Mucosa of descending colon (tissue), 3 donors: ENCODE measurements around the gene ADIPOQ. TPM values are rescaled to one million over a fixed set of nuclear protein-coding genes. Genes with fewer than 3 reads are reported as not detected.
"Not testable (repeated sequence)": the region's sequence is repeated elsewhere in the genome, so short reads cannot be mapped to it uniquely, and the experiment has no call there.

ENCODE experiments used
- ATAC-seq: fragments of 200-7000 bp; cut with Tn5 transposase; one replicate; pipeline ENCODE4 v1.9.1; 2020; ENCODE audit warnings: mild to moderate bottlenecking, moderate library complexity
- DNase-seq, 3 donors: peaks; one replicate each; pipeline ENCODE4 v3.0.0-alpha.2; 2020
- H3K36me3 ChIP-seq: fragments of 200-600 bp; one replicate; pipeline ENCODE4 v1.8.0; 2021; ENCODE audit warnings: low read depth, mild to moderate bottlenecking
- H3K4me1 ChIP-seq: fragments of 200-600 bp; one replicate; pipeline ENCODE4 v1.8.0; 2021; ENCODE audit warnings: low read depth, mild to moderate bottlenecking
- H3K4me3 ChIP-seq: fragments of 200-600 bp; one replicate; pipeline ENCODE4 v1.8.0; 2021; ENCODE audit warnings: mild to moderate bottlenecking
- H3K9me3 ChIP-seq: fragments of 200-600 bp; one replicate; pipeline ENCODE4 v1.8.0; 2021; ENCODE audit warnings: mild to moderate bottlenecking
- CTCF ChIP-seq: fragments of 200-600 bp; IDR thresholded peaks from one replicate; pipeline ENCODE4 v1.8.0; 2022; ENCODE audit warnings: antibody characterized with exemption, mild to moderate bottlenecking
- intact Hi-C, 2 donors: fragments of 100-400 bp; cut with DNase I in 1 of 2; cut with micrococcal nuclease in 1 of 2; formaldehyde crosslinking; loops; one replicate each; pipeline versions ENCODE4 v1.11.0 to v1.11.1; 2022; cut with DNase I, micrococcal nuclease
- total RNA-seq, 3 donors: library from RNA; stranded (reverse); fragmentation: NEBNext Ultra II Directional in 2 of 3; extraction: Animal tissue kit (Norgen Biotek cat#: 25700) in 2 of 3; gene quantifications; one replicate each; pipeline versions ENCODE4 v1.2.1 to v1.2.4, GENCODE V29; 2021 to 2023
- donor health status: DM: no; HTN: no; CAD: no; lungs with moderate emphysema.
- donor health status: DM: no; HTN: no; CAD: no.
- donor health status: DM: no; HTN: yes; CAD: no.

The ADIPOQ gene
- total RNA-seq, 3 donors from 2014 or later, result 0.12 to 4.7 (median 1.3) TPM

DNA sequence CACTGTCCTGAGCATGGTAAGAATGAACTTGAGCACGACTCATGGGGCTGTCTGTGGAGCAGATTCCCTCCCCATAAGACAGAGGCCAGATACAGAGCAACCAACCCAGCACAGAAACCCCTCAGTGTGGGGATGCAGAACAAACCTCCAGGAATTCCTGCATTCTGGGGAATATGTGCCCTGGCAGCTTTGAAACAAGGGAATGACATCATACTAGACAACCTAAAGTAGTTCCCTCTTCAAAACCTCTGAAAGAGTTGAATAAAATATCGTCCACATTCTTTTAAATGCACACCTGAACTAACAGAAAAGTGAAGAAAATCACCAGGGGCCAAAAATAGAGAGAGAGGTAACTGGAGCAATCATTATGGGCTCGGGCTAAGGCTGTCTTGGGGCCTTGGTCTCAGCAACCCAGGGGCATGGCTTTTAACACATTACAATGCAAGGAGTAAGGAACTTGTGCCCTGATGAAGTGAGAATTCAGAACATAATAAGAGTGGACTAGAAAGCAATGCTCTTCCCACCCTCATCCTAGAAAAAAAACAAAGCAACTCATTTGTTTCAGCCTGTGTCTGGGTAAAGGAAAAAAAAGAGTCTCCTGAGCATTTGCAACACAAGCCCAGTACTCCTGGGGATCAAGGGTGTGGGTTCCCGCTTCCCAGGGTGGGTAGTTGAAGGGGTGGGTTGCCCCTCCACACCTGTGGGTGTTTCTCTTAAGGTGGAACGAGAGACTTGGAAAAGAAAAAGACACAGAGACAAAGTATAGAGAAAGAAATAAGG is 43.9 kb downstream of the ADIPOQ start:
- no peak for TF ChIP-seq CTCF
- intact Hi-C loops, result no loop called here
- ATAC-seq, result no peak

GRCh38 chr3:186887507-186887938 is 45.0 kb downstream of the ADIPOQ start:
- H3K4me1 ChIP-seq, H3K36me3 ChIP-seq, DNase-seq, H3K9me3 ChIP-seq, ATAC-seq, intact Hi-C loops, H3K4me3 ChIP-seq: not testable (repeated sequence)

More for the DNA sequence above, 43.9 kb downstream of the ADIPOQ start:
- Histone ChIP-seq H3K4me3 (no peak overlapping the region), H3K4me1 (no peaks in the 10 kb centered on the region), H3K9me3 (no peaks in the 10 kb centered on the region), H3K36me3 (no peaks in the 10 kb centered on the region)
- DNase-seq, result no peak

- ATAC-seq, result no peak
- no peaks in the 10 kb centered on the region for H3K36me3 ChIP-seq
- no peaks in the 10 kb centered on the region for H3K4me1 ChIP-seq
- DNase-seq, result no peak
- no peak for TF ChIP-seq CTCF
- no peaks in the 10 kb centered on the region for H3K9me3 ChIP-seq
- intact Hi-C loops, result no loop called here
- no peak overlapping the region for H3K4me3 ChIP-seq
Measured at GRCh38 chr3:186888569-186888968, 46.1 kb downstream of the ADIPOQ start.

GRCh38 chr3:186889698-186890097 is 47.2 kb downstream of the ADIPOQ start:
- H3K4me3 ChIP-seq, H3K9me3 ChIP-seq, DNase-seq, H3K36me3 ChIP-seq, H3K4me1 ChIP-seq, ATAC-seq, intact Hi-C loops: not testable (repeated sequence)

- H3K4me3 ChIP-seq, result no peak overlapping the region
- no peaks in the 10 kb centered on the region for H3K4me1 ChIP-seq
- intact Hi-C loops, result no loop called here
- H3K36me3 ChIP-seq, result no peaks in the 10 kb centered on the region
- ATAC-seq (no peak), DNase-seq (no peak)
- H3K9me3 ChIP-seq, result no peaks in the 10 kb centered on the region
- TF ChIP-seq CTCF, result no peak
Measured at GRCh38 chr3:186890911-186891310, 48.4 kb downstream of the ADIPOQ start.

DNA sequence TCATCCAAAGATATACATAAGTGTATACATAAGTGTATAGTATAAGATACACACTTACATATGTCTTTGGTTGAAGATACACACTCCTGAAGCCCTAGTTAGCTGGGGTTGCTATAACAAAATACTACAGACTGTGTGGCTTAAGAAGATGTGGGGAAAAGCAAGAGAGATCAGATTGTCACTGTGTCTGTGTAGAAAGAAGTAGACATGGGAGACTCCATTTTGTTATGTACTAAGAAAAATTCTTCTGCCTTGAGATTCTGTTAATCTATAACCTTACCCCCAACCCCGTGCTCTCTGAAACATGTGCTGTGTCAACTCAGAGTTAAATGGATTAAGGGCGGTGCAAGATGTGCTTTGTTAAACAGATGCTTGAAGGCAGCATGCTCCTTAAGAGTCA is 50.6 kb downstream of the ADIPOQ start:
- intact Hi-C loops, H3K9me3 ChIP-seq, DNase-seq, H3K4me1 ChIP-seq, H3K36me3 ChIP-seq, ATAC-seq, H3K4me3 ChIP-seq: not testable (repeated sequence)

DNA sequence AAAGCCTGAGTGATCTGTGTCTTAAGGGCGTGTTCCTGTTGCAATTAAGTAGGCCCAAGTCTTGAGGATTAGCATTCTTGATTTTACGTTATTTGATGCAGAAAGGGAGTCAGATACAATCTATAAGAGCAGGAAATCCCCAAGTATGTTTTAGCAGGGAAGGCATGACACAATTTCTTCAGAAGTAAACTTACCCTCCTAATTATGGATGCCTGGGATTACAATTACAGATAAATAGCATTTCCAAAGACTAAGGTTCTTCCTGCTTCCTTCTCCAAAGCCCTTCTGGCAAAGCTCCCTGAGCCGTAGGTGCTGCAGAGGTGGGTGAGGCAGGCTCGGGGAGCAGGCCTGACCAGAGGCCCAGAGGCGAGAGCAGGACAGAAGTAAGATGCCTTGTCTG is 52.9 kb downstream of the ADIPOQ start:
- intact Hi-C loops, result no loop called here
- no peak for ATAC-seq

More for the DNA sequence above, 52.9 kb downstream of the ADIPOQ start:
- Histone ChIP-seq H3K9me3 (no peaks in the 10 kb centered on the region), H3K36me3 (no peaks in the 10 kb centered on the region), H3K4me1 (no peaks in the 10 kb centered on the region), H3K4me3 (no peak overlapping the region)
- TF ChIP-seq CTCF, result no peak
- no peak for DNase-seq
